Measurements from ENCODE around the gene PPP4C.
A peak's percentile ranks its signal among the peaks of the same experiment; 100 is the strongest.
"Not testable (repeated sequence)": the region's sequence is repeated elsewhere in the genome, so short reads cannot be mapped to it uniquely, and the experiment has no call there.

Gene PPP4C

DNA sequence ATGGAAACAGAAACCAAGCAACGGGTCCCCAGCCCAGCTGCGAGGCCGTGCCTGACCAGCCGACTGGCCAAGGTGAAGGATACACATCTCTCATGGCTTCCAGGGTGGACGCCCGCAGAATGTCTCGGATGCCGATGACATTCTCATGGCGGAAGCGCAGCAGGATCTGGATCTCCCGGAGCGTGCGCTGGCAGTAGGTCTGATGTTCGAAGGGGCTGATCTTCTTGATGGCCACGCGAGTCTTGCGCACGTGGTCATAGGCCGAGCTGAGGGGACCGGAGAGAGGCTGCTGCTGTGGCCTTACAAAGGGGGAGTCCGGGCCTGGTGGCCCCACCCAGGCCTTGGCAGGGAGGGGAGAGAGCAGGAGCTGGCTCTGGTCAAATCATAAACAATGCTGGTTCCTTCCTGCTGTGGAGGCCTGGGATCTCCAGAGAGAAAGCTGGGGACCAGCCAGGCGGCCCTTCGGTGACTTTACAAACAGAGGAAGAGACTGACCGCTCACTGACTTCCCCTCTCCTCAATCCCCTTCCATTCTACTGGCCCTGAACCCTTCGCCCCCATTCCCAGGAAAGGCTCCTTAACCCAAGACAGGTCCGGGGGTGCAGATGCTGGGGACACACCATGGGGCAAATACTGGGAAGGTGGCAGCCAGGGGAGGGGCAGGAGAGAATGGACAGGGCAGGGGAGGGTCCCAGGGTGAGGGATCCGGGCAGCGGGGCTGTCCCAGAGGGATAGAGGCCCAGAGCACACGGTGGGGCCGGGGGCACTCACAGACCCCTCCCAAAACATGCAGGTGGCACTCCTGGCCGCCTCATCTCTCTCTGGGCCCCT is 46.2 kb downstream of the PPP4C start:
- no peak for DNase-seq (ENCODE audit: low spot score)
- no peaks in the 10 kb centered on the region for H3K27me3 ChIP-seq (ENCODE audit: insufficient read depth, poor library complexity, severe bottlenecking)
- TF ChIP-seq, protein P1, sequence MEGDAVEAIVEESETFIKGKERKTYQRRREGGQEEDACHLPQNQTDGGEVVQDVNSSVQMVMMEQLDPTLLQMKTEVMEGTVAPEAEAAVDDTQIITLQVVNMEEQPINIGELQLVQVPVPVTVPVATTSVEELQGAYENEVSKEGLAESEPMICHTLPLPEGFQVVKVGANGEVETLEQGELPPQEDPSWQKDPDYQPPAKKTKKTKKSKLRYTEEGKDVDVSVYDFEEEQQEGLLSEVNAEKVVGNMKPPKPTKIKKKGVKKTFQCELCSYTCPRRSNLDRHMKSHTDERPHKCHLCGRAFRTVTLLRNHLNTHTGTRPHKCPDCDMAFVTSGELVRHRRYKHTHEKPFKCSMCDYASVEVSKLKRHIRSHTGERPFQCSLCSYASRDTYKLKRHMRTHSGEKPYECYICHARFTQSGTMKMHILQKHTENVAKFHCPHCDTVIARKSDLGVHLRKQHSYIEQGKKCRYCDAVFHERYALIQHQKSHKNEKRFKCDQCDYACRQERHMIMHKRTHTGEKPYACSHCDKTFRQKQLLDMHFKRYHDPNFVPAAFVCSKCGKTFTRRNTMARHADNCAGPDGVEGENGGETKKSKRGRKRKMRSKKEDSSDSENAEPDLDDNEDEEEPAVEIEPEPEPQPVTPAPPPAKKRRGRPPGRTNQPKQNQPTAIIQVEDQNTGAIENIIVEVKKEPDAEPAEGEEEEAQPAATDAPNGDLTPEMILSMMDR (IDR thresholded peaks at IDR 0.05; ENCODE audit: poor library complexity, severe bottlenecking): no peak
- peak overlapping the region; percentile 89 for H3K4me3 ChIP-seq (ENCODE audit: severe bottlenecking)
- H3K9me3 ChIP-seq (ENCODE audit: severe bottlenecking): no peaks in the 10 kb centered on the region
- H3K36me3 ChIP-seq (ENCODE audit: low read depth): peaks cover 15% of the 10 kb centered on the region
- H3K27ac ChIP-seq (ENCODE audit: poor library complexity, severe bottlenecking): peak overlapping the region; percentile 41
- peaks cover 3% of the 10 kb centered on the region for H3K4me1 ChIP-seq (ENCODE audit: insufficient read depth, poor library complexity, severe bottlenecking)
- no peak for ATAC-seq (ENCODE audit: low read depth)

DNA sequence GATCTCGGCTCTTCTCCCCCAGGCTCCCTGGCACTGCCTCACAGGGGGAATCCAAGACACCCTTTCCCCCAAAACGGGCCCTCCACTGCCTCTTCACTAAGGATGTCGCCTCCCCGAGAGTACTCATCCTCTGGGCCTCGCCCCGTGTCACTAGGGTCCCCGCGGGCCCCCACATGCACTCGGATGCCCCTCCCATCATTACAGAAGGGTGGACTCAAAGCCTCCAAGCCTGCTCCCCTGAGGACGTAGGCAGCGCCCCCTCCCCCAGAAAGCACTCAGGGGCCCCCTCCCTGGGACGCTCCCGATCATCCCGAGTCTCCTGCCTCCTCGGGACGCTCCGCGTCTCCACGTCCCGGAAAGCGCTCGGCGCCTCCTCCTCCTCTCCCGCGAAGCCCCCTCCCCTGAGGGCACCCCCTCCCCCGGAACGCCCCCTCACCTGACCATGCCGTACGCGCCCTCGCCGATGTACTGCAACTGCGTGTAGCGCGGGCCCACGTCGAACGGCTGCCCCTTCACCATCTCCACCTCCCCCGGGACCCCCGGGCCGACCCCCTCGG is 46.9 kb downstream of the PPP4C start:
- DNase-seq (ENCODE audit: low spot score) (no peak), ATAC-seq (ENCODE audit: low read depth) (no peak; the same call in 2 of the 3 replicates)
- H3K4me1 ChIP-seq (ENCODE audit: insufficient read depth, poor library complexity, severe bottlenecking): peaks cover 3% of the 10 kb centered on the region
- H3K27ac ChIP-seq (ENCODE audit: poor library complexity, severe bottlenecking): peak overlapping the region; percentile 41
- H3K27me3 ChIP-seq (ENCODE audit: insufficient read depth, poor library complexity, severe bottlenecking): no peaks in the 10 kb centered on the region
- peaks cover 9% of the 10 kb centered on the region for H3K36me3 ChIP-seq (ENCODE audit: low read depth)
- H3K4me3 ChIP-seq (ENCODE audit: severe bottlenecking): peak overlapping the region; percentile 89
- H3K9me3 ChIP-seq (ENCODE audit: severe bottlenecking): no peaks in the 10 kb centered on the region
- TF ChIP-seq, protein P1 (IDR thresholded peaks at IDR 0.05; ENCODE audit: poor library complexity, severe bottlenecking): no peak

DNA sequence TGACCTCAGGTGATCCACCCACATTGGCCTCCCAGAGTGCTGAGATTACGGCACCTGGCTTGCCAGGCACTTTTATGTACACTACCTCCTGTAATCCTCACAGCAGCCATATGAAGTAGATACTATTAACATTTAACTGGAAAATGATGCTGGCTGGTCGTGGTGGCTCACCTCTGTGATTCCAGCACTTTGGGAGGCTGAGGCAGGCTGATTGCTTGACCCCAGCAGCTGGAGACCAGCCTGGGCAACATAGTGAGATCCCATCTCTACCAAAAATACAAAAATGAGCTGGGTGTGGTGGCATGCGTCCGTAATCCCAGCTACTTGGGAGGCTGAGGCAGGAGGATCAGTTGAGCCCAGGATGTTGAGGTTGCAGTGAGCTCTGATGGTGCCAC is 49.2 kb downstream of the PPP4C start:
- no peaks in the 10 kb centered on the region for H3K9me3 ChIP-seq (ENCODE audit: severe bottlenecking)
- peaks cover 3% of the 10 kb centered on the region for H3K4me1 ChIP-seq (ENCODE audit: insufficient read depth, poor library complexity, severe bottlenecking)
- no peak overlapping the region for H3K4me3 ChIP-seq (ENCODE audit: severe bottlenecking)
- ATAC-seq (ENCODE audit: low read depth): no peak
- TF ChIP-seq, protein P1 (IDR thresholded peaks at IDR 0.05; ENCODE audit: poor library complexity, severe bottlenecking): no peak
- peaks cover 1% of the 10 kb centered on the region; the same call in 1 of the 2 replicates for H3K36me3 ChIP-seq (ENCODE audit: low read depth)
- no peak overlapping the region for H3K27ac ChIP-seq (ENCODE audit: poor library complexity, severe bottlenecking)
- H3K27me3 ChIP-seq (ENCODE audit: insufficient read depth, poor library complexity, severe bottlenecking): no peaks in the 10 kb centered on the region
- DNase-seq (ENCODE audit: low spot score): no peak

DNA sequence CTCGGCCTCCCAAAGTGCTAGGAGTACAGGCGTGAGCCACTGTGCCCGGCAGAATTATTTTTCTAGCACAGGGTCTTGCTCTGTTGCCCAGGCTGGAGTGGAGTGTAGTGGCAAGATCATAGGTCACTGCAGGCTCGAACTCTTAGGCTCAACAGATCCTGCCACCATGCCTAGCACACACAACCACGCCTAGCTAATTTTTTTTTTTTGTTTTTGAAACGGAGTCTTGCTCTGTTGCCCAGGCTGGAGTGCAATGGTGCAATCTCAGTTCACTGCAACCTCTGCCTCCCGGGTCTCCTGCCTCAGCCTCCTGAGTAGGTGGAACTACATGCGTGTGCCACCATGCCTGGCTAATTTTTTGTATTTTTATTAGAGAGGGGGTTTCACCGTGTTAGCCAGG is 49.9 kb downstream of the PPP4C start:
- H3K36me3 ChIP-seq (ENCODE audit: low read depth); H3K4me3 ChIP-seq (ENCODE audit: severe bottlenecking); DNase-seq (ENCODE audit: low spot score); H3K4me1 ChIP-seq (ENCODE audit: insufficient read depth, poor library complexity, severe bottlenecking); H3K27ac ChIP-seq (ENCODE audit: poor library complexity, severe bottlenecking); H3K27me3 ChIP-seq (ENCODE audit: insufficient read depth, poor library complexity, severe bottlenecking); H3K9me3 ChIP-seq (ENCODE audit: severe bottlenecking); ATAC-seq (ENCODE audit: low read depth): not testable (repeated sequence)

DNA sequence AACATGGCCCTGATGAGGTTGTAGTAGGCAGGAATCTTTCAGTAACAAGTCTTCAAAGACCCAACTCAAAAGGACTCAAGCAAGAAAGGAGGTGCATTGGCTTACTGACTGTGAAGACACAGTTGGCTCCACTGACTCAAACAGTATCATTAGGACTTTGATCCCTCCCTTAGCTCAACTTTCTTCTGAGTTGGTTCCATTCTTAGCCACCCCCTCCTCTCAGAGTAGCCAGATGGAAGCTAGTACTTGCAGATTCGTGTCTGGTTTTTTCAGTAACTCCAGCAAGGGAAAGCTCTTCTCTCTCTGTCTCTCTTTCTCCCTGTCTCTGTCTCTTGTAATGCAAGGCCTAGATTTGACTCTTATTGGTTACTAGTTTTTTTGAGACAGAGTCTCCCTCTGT is 52.2 kb downstream of the PPP4C start:
- no peak for ATAC-seq (ENCODE audit: low read depth)
- Histone ChIP-seq H3K4me3 (ENCODE audit: severe bottlenecking) (no peak overlapping the region), H3K27me3 (ENCODE audit: insufficient read depth, poor library complexity, severe bottlenecking) (no peaks in the 10 kb centered on the region), H3K4me1 (ENCODE audit: insufficient read depth, poor library complexity, severe bottlenecking) (peaks cover 3% of the 10 kb centered on the region), H3K36me3 (ENCODE audit: low read depth) (no peaks in the 10 kb centered on the region), H3K27ac (ENCODE audit: poor library complexity, severe bottlenecking) (no peak overlapping the region), H3K9me3 (ENCODE audit: severe bottlenecking) (no peaks in the 10 kb centered on the region)
- no peak for DNase-seq (ENCODE audit: low spot score)
- TF ChIP-seq, protein P1 (IDR thresholded peaks at IDR 0.05; ENCODE audit: poor library complexity, severe bottlenecking): no peak

Measured in RWPE2 (cell line).